Esophagus muscularis mucosa (tissue), 3 donors: Measurements from ENCODE around the gene SLC35F3.

Source experiments
- POLR2A ChIP-seq: fragments of 450-650 bp; IDR thresholded peaks from one replicate; pipeline ENCODE4 v1.6.1; 2017; ENCODE audit warnings: antibody characterized with exemption, moderate library complexity, mild to moderate bottlenecking, low read depth
- TF ChIP-seq, protein P1 (sequence below), 3 experiments: fragments of 200-600 bp in 2 of 3; fragments of 450-650 bp in 1 of 3; sonication (generic) in 2 of 3; IDR thresholded peaks; one replicate each; pipeline ENCODE4 v1.5.1; 2017 to 2019; ENCODE audit warnings: antibody characterized with exemption in 3 of 3, mild to moderate bottlenecking in 2 of 3, moderate library complexity in 1 of 3

DNA sequence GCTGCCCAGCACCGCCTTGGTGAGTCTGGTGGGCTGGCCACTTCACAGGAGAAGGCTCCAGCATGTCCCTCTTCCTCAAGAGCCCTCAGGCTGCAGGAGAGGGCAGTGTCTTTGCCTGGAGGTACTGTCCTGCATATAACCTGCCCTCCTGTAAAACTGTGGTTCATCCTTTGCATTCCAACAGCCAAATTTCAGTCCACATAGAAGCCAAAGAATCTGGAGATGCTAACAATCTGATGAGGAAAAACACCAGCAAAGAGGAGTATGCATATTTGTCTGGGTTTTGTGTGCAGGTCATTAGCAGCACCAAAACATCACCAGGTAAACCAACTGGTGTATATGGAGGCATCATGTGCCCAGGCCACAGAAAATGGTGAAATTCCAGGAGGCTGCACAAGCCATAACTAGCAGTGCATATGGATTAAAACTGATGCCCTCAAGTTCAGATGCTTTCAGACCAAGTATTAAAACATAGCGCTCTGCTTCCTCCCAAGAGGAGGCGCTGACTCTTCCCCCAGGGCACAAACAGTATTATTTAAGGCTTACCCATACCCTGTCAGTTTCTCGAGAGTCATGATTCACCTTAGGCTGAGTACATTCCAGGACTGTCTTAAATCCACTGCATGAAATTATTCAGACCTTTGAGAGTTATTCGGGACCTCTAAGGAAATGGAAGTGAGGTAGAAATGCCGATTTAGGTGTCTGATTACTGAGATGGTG is 318.2 kb downstream of the SLC35F3 start:
- TF ChIP-seq, protein P1, sequence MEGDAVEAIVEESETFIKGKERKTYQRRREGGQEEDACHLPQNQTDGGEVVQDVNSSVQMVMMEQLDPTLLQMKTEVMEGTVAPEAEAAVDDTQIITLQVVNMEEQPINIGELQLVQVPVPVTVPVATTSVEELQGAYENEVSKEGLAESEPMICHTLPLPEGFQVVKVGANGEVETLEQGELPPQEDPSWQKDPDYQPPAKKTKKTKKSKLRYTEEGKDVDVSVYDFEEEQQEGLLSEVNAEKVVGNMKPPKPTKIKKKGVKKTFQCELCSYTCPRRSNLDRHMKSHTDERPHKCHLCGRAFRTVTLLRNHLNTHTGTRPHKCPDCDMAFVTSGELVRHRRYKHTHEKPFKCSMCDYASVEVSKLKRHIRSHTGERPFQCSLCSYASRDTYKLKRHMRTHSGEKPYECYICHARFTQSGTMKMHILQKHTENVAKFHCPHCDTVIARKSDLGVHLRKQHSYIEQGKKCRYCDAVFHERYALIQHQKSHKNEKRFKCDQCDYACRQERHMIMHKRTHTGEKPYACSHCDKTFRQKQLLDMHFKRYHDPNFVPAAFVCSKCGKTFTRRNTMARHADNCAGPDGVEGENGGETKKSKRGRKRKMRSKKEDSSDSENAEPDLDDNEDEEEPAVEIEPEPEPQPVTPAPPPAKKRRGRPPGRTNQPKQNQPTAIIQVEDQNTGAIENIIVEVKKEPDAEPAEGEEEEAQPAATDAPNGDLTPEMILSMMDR (IDR thresholded peaks at IDR 0.05) = no peak
- no peak for TF ChIP-seq POLR2A
